ENCODE results near the gene FOXO6.

- TF ChIP-seq CTCF (conservative IDR thresholded peaks at IDR 0.05; ENCODE audit: low read depth in 2 of 2) (no peak), EZH2 (IDR thresholded peaks at IDR 0.05; ENCODE audit: low read depth, unreplicated experiment) (no peak), ZNF331 (CRISPR knock-in tag; IDR thresholded peaks at IDR 0.05; ENCODE audit: low read depth) (no peak), EZH2phosphoT487 (IDR thresholded peaks at IDR 0.05; ENCODE audit: unreplicated experiment) (no peak), POLR2AphosphoS5 (IDR thresholded peaks at IDR 0.05; ENCODE audit: low read depth) (no peak), REST (IDR thresholded peaks at IDR 0.05; ENCODE audit: unreplicated experiment) (no peak), ZNF114 (CRISPR knock-in tag; IDR thresholded peaks at IDR 0.05) (no peak), ZNF462 (CRISPR knock-in tag; IDR thresholded peaks at IDR 0.05) (no peak), ETS1 (IDR thresholded peaks at IDR 0.05) (no peak), CREB1 (CRISPR knock-in tag; IDR thresholded peaks at IDR 0.05; ENCODE audit: low read depth) (no peak), JUNB (IDR thresholded peaks at IDR 0.05; ENCODE audit: unreplicated experiment) (no peak), NANOG (IDR thresholded peaks at IDR 0.05; ENCODE audit: borderline replicate concordance) (no peak)
Observed at GRCh38 chr1:41348394-41348793, 12.8 kb upstream of the FOXO6 start.
